Esophagus squamous epithelium (tissue), 4 donors: Measurements from ENCODE around the gene CENPP.

Source experiments
- POLR2A ChIP-seq, 4 donors: fragments of 450-650 bp; IDR thresholded peaks; one replicate each; pipeline ENCODE4 v1.6.1; 2017; ENCODE audit warnings: antibody characterized with exemption in 4 of 4, mild to moderate bottlenecking in 4 of 4, moderate library complexity in 3 of 4
- TF ChIP-seq, protein P1 (sequence below), 6 experiments: fragments of 450-650 bp in 4 of 6; fragments of 200-600 bp in 2 of 6; sonication (generic) in 2 of 6; IDR thresholded peaks; one replicate each; pipeline ENCODE4 v1.5.1; 2016 to 2019; ENCODE audit warnings: antibody characterized with exemption in 6 of 6, mild to moderate bottlenecking in 4 of 6, moderate library complexity in 4 of 6

DNA sequence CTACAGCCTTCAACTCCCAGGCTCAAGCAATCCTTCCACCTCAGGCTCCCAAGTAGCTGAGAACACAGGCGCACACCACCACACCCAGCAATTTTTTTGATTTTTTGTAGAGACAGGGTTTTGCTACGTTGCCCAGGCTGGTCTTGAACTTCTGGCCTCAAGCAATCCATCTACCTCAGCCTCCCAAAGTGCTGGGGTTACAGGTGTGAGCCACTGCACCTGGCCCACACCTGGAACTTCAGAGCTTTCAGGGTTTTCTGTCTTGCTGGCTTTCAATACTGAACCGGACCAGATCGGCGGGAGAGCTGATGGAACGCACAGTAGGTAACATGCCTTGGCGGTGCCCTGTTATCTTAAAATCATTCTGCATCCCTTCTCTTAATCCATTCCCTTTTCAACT is 313.4 kb downstream of the CENPP start:
- TF ChIP-seq, protein P1, sequence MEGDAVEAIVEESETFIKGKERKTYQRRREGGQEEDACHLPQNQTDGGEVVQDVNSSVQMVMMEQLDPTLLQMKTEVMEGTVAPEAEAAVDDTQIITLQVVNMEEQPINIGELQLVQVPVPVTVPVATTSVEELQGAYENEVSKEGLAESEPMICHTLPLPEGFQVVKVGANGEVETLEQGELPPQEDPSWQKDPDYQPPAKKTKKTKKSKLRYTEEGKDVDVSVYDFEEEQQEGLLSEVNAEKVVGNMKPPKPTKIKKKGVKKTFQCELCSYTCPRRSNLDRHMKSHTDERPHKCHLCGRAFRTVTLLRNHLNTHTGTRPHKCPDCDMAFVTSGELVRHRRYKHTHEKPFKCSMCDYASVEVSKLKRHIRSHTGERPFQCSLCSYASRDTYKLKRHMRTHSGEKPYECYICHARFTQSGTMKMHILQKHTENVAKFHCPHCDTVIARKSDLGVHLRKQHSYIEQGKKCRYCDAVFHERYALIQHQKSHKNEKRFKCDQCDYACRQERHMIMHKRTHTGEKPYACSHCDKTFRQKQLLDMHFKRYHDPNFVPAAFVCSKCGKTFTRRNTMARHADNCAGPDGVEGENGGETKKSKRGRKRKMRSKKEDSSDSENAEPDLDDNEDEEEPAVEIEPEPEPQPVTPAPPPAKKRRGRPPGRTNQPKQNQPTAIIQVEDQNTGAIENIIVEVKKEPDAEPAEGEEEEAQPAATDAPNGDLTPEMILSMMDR (IDR thresholded peaks at IDR 0.05), result no peak
- no peak for TF ChIP-seq POLR2A (IDR thresholded peaks at IDR 0.05)
